Mucosa of stomach (tissue), 1 donor: ENCODE data around the gene TSPAN14.
"Not testable (repeated sequence)": the region's sequence is repeated elsewhere in the genome, so short reads cannot be mapped to it uniquely, and the experiment has no call there.

Experiments
- H3K27me3 ChIP-seq: one replicate; pipeline ENCODE4 v1.7.0; 2013; ENCODE audit warnings: mild to moderate bottlenecking, low read length; ENCODE audit not compliant: control insufficient read depth, insufficient read depth
- H3K36me3 ChIP-seq: one replicate; pipeline ENCODE4 v1.7.0; 2013; ENCODE audit warnings: low read length; ENCODE audit not compliant: control insufficient read depth, insufficient read depth
- H3K4me1 ChIP-seq: one replicate; pipeline ENCODE4 v1.7.0; 2013; ENCODE audit warnings: mild to moderate bottlenecking, low read length; ENCODE audit not compliant: control insufficient read depth, insufficient read depth
- H3K4me3 ChIP-seq: one replicate; pipeline ENCODE4 v1.7.0; 2013; ENCODE audit warnings: low read length
- H3K9ac ChIP-seq: one replicate; pipeline ENCODE4 v1.7.0; 2013; ENCODE audit warnings: mild to moderate bottlenecking, low read length, moderate library complexity
- H3K9me3 ChIP-seq: one replicate; pipeline ENCODE4 v1.7.0; 2013; ENCODE audit warnings: mild to moderate bottlenecking, low read length, moderate library complexity; ENCODE audit not compliant: control insufficient read depth
- donor health status: Pancreatic carcinoma.

TSPAN14 gene

DNA sequence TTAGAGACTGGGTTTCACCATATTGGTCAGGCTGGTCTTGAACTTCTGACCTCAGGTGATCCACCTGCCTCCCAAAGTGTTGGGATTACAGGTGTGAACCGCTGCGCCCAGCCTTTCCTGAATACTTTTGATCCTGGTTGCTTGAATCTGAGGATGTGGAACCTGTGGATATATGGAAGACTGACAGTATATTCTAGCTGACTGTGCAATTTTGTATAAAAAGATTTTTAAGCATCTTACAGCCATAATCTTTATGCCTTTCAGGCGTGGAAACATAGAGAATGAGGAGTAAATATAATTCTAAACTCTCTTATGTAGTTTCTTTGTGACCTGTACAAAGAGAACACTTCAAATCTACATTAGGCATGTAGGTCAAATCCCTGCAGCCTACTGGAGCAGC is 16.2 kb downstream of the TSPAN14 start:
- Histone ChIP-seq H3K4me3 (no peak overlapping the region), H3K36me3 (no peaks in the 10 kb centered on the region), H3K9ac (no peak overlapping the region), H3K4me1 (peaks cover 47% of the 10 kb centered on the region), H3K27me3 (no peaks in the 10 kb centered on the region), H3K9me3 (no peaks in the 10 kb centered on the region)

DNA sequence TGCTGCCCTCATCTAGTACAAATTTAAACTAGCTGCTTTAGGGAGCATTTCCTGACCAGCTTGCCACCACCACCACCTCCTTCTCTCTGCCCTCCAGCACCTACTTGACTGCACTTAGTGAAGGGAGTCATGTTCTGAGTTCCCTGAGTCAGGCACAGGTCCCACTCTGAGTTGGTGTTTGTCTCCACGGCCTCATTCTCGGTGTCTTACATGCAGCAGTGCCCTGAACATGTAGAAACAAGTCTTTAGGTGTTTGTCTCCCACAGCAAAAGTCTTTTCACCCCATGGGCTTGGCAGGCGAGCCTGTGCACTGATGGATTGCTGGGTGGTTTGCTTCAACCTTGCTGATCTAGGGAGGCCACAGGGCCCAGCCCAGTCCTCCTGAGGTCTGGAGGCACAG is 16.9 kb downstream of the TSPAN14 start:
- H3K4me3 ChIP-seq: no peak overlapping the region
- no peaks in the 10 kb centered on the region for H3K27me3 ChIP-seq
- no peaks in the 10 kb centered on the region for H3K9me3 ChIP-seq
- no peaks in the 10 kb centered on the region for H3K36me3 ChIP-seq
- peaks cover 41% of the 10 kb centered on the region for H3K4me1 ChIP-seq
- no peak overlapping the region for H3K9ac ChIP-seq

DNA sequence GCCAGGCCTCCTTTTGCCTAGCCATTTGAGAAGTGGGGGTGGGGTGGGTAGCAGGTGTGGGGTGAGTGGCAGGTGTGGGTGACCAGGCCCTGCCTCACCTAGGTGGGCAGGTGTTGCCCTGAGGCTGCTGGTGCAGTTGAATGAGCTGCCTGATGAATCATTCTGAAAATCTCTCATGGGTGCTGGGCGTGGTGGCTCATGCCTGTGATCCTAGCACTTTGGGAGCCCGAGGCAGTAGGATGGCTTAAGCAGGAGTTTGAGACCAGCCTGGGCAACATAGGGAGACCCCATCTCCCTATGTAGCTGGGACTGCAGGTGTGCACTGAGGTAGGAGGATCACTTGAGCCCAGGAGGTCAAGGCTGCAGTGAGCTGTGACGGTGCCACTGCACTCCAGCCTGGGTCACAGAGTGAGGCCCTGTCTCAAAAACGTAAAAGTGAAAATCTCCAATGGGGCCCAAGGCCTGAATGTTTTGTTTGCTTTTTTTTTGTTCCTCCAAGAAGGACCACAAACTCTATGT is 17.7 kb downstream of the TSPAN14 start:
- H3K9me3 ChIP-seq: no peaks in the 10 kb centered on the region
- H3K4me3 ChIP-seq: no peak overlapping the region
- peaks cover 41% of the 10 kb centered on the region for H3K4me1 ChIP-seq
- H3K9ac ChIP-seq: no peak overlapping the region
- no peaks in the 10 kb centered on the region for H3K27me3 ChIP-seq
- no peaks in the 10 kb centered on the region for H3K36me3 ChIP-seq

DNA sequence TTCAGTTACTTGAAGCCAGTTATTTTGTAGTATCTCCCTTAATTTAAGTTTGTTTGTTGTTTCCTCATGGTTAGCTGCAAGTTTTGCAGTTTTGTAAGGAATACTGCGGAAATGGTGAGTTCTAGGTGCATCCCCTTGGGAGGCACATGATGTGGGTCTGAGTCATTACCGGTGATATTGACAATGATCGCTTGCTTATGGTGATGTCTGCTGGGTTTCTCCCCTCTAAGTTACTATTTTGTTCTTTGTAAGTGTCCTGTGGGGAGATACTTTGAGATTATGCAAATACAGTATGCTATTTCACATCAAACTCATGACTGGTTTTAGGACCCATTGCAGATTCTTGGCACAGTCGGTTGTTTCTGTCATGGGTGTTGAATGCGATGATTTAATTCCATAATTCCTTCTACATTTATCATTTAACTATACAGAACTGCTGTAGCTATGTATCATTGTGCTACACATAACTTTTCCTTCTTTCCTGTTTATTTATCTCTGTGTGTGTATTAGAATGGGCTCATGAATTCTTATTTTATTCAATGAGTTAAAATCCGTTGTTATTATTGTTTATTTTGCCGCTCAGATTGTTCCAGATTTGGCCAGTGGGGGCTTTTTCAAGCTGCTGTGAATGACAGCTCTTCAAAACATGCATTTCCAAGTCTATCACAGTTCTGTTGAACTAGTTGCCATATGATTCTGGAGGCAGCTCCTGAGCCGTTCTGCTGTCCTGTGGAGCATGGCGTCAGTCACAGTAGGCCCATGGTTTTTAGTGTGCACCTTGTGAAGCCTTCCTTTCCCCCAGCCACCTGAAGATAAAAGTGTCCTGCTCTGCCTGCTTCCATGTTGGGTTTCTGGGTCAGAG is 18.4 kb downstream of the TSPAN14 start:
- peaks cover 40% of the 10 kb centered on the region for H3K4me1 ChIP-seq
- H3K36me3 ChIP-seq: no peaks in the 10 kb centered on the region
- no peaks in the 10 kb centered on the region for H3K27me3 ChIP-seq
- no peak overlapping the region for H3K9ac ChIP-seq
- H3K4me3 ChIP-seq: no peak overlapping the region
- no peaks in the 10 kb centered on the region for H3K9me3 ChIP-seq

DNA sequence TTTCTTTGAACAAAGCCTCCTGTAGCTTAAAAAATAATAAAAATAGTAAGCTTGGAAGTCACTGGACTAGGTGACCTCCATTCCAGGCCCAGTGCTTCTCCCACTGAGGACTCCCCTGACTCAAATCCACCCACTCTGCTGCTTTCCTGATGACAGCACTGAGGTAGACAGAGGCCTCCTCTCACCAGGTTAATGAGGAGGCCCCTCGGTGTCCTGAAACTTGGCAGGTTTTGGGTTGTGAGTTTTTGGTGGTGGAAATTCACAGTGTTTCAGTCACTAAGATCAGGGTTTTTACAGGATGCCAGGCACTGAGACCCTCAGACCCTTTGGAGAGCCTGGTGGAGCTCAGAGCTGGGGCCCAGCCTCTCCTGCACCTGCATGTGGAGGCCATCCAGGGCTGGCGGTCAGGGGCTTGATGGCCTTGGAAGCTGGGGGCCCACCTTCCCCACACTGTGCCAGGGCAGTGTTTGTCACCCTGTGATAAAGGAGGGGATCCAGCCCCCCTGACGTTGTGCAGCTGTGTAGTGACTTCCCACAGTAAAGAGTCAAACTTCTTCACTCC is 19.1 kb downstream of the TSPAN14 start:
- no peak overlapping the region for H3K4me3 ChIP-seq
- H3K9ac ChIP-seq: no peak overlapping the region
- no peaks in the 10 kb centered on the region for H3K27me3 ChIP-seq
- no peaks in the 10 kb centered on the region for H3K36me3 ChIP-seq
- no peaks in the 10 kb centered on the region for H3K9me3 ChIP-seq
- H3K4me1 ChIP-seq: peaks cover 33% of the 10 kb centered on the region

DNA sequence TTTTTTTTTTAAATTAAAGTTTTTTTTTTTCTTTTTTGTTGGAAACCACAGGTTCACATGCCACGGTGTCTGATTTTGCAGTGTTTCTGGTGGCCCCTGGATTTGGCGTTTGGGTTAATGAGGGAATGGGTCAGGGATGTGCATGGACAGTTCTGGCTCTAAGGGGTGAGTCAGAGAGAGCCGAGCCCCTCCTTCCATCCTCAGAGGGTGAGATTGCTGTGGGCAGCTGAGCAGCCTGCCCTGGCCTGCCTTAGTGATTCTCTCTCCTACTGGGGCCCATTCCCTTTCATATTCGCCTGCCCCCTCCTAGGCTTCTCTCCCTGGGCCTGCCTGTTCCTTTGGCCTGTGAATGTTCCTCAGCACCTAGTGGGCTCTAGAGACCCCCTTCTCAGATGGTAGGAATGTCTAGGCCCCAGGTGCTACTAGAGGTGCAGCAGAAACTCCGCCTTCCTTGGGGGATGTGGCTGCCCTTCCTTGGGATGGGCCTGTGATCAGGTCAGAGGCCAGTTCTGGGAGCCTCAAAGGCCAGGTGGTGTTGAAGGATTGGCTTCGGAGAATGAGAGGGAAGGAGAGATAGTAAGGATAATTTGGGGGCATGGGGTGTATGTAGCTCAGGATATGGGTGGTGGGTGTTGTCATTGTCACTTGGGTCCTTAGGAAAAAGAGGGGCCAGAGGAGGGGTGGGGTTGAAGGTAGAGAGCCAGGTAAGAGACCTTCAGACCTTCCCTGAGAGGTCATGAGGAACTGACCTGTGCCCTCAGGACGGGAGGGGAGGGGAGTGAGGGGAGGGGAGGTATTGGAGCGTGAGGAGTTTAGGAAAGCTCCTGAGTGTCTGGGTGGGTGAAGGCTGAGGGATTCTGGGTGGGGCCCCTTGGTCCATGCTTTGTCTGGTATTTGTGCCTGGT is 19.8 kb downstream of the TSPAN14 start:
- Histone ChIP-seq H3K9me3 (no peaks in the 10 kb centered on the region), H3K4me1 (peaks cover 28% of the 10 kb centered on the region)

DNA sequence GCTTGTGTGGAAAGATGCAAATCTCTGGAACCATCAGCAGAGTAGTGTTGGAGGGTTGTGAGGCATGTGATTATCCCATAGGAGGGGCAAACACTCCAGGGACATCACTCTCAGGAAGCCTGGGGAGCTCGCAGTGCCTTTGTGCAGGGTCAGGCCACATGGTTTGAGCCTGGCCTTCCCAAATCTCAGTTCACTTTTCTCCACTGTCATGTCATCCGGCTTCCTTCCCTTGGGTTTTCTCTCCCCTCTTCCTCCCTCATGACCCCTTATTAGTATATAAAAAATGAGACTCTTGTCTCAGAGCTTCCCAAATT is 20.4 kb downstream of the TSPAN14 start:
- Histone ChIP-seq H3K27me3 (no peaks in the 10 kb centered on the region), H3K9ac (no peak overlapping the region), H3K4me3 (no peak overlapping the region), H3K4me1 (peaks cover 28% of the 10 kb centered on the region), H3K36me3 (no peaks in the 10 kb centered on the region), H3K9me3 (no peaks in the 10 kb centered on the region)

More for the DNA sequence above, 19.8 kb downstream of the TSPAN14 start:
- Histone ChIP-seq H3K9ac (no peak overlapping the region), H3K4me3 (no peak overlapping the region), H3K36me3 (no peaks in the 10 kb centered on the region), H3K27me3 (no peaks in the 10 kb centered on the region)

DNA sequence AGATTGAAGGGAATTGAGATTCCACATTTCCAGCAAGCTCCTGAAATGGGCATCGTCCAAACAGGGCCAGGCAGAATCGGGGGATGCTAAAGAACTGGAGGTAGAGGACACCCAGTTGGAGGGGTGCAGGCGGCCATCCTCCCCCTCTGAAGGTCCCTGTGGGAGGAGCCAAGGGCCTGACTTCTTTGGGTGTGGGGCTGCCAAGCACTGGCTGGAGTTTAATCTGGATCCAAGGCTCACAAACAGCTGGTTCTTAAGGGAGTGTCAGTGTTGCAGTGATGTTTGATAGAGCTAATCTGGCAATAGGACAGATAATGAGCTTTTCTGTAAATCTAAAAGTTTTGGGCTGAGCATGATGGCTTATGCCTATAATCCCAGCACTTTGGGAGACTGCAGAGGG is 20.8 kb downstream of the TSPAN14 start:
- no peaks in the 10 kb centered on the region for H3K9me3 ChIP-seq
- H3K36me3 ChIP-seq: no peaks in the 10 kb centered on the region
- no peak overlapping the region for H3K4me3 ChIP-seq
- peaks cover 28% of the 10 kb centered on the region for H3K4me1 ChIP-seq
- H3K9ac ChIP-seq: no peak overlapping the region
- no peaks in the 10 kb centered on the region for H3K27me3 ChIP-seq

DNA sequence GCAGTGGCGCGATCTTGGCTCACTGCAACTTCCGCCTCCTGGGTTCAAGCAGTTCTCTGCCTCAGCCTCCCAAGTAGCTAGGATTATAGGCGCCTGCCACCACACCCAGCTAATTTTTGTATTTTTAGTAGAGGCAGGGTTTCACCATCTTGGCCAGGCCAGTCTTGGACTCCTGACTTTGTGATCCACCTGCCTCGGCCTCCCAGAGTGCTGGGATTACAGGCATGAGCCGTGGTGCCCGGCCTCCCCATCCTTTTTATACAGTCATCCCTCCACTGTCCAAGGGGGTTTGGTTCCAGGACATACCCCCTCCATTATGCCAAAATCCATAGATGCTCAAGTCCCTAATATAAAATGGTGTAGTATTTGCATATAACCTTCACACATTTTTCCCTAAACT is 21.5 kb downstream of the TSPAN14 start:
- H3K36me3 ChIP-seq, H3K27me3 ChIP-seq, H3K9ac ChIP-seq, H3K9me3 ChIP-seq, H3K4me3 ChIP-seq: not testable (repeated sequence)
- peaks cover 28% of the 10 kb centered on the region for H3K4me1 ChIP-seq

DNA sequence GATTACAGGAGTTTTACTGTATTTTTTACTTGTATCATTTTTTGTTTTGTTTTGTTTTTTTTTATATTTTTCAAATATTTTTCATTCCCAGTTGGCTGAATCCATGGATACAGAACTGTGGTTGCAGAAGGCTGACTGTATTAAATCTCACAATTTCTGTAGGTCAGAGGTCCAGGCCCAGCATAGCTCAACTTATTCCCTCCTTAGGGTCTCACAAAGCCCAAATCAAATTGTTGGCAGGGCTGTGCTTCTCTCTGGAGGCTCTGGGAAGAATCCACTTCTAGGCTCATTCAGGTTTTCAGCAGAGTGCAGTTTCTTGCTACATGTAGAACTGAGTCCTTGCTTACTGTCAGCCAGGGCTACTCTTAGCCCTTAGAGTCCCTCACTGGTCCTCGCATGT is 22.6 kb downstream of the TSPAN14 start:
- Histone ChIP-seq H3K4me3 (no peak overlapping the region), H3K27me3 (no peaks in the 10 kb centered on the region), H3K4me1 (peaks cover 18% of the 10 kb centered on the region), H3K36me3 (no peaks in the 10 kb centered on the region), H3K9me3 (no peaks in the 10 kb centered on the region), H3K9ac (no peak overlapping the region)

DNA sequence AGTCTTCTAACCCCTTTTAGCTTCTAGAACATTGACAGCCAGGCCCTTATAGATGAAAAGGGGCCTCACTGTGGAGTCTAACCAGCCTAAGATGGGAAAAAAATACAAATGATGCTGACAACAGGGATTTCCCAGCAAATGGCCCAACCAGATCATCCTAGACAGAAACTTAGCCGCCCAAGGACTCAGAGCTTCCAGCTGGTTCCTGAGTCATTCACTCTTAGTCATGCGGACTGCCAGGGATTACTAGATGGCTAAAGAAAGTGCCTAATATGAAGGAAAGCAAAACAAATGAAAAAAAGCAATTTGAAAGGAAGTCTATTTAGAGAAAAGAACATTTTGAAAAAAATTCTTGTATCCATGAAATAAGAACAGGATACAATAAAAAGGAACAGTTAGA is 23.7 kb downstream of the TSPAN14 start:
- Histone ChIP-seq H3K4me3 (no peak overlapping the region), H3K36me3 (no peaks in the 10 kb centered on the region), H3K27me3 (no peaks in the 10 kb centered on the region), H3K9me3 (no peaks in the 10 kb centered on the region), H3K9ac (no peak overlapping the region), H3K4me1 (peaks cover 14% of the 10 kb centered on the region)

DNA sequence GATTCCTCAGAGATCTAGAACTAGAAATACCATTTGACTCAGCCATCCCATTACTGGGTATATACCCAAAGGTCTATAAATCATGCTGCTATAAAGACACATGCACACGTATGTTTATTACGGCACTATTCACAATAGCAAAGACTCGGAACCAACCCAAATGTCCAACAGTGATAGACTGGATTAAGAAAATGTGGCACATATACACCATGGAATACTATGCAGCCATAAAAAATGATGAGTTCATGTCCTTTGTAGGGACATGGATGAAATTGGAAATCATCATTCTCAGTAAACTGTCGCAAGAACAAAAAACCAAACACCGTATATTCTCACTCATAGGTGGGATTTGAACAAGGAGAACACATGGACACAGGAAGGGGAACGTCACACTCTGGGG is 26.3 kb downstream of the TSPAN14 start:
- H3K27me3 ChIP-seq, H3K9ac ChIP-seq, H3K36me3 ChIP-seq, H3K9me3 ChIP-seq, H3K4me3 ChIP-seq: not testable (repeated sequence)
- peaks cover 12% of the 10 kb centered on the region for H3K4me1 ChIP-seq
